A549 (cell line): ENCODE data around the gene STYXL2.

Experiments
- POLR2A ChIP-seq: IDR thresholded peaks from 2 replicates; pipeline ENCODE4 v1.6.1; 2012; ENCODE audit warnings: mild to moderate bottlenecking, low read length
- TF ChIP-seq, protein P1 (sequence below): fragments of 250-450 bp; sonication (Bioruptor Pico); IDR thresholded peaks from 2 replicates; pipeline ENCODE4 v1.5.0; 2021; ENCODE audit warnings: mild to moderate bottlenecking, moderate library complexity, borderline replicate concordance

GRCh38 chr1:167116174-167116573 is 22.3 kb downstream of the STYXL2 start:
- TF ChIP-seq, protein P1, sequence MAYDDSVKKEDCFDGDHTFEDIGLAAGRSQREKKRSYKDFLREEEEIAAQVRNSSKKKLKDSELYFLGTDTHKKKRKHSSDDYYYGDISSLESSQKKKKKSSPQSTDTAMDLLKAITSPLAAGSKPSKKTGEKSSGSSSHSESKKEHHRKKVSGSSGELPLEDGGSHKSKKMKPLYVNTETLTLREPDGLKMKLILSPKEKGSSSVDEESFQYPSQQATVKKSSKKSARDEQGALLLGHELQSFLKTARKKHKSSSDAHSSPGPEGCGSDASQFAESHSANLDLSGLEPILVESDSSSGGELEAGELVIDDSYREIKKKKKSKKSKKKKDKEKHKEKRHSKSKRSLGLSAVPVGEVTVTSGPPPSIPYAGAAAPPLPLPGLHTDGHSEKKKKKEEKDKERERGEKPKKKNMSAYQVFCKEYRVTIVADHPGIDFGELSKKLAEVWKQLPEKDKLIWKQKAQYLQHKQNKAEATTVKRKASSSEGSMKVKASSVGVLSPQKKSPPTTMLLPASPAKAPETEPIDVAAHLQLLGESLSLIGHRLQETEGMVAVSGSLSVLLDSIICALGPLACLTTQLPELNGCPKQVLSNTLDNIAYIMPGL (CRISPR knock-in tag): no peak
- no peak for TF ChIP-seq POLR2A
